Pulmonary artery endothelial cell (primary cell): Measurements from ENCODE around the gene CLEC4C. TPM values are rescaled to one million over a fixed set of nuclear protein-coding genes. Genes with fewer than 3 reads are reported as not detected.
"Not testable (repeated sequence)": the region's sequence is repeated elsewhere in the genome, so short reads cannot be mapped to it uniquely, and the experiment has no call there.

Experiments
- DNase-seq: peaks from one replicate; pipeline ENCODE4 v3.0.0-alpha.2; 2011; ENCODE audit warnings: low read depth, low spot score
- total RNA-seq: library from RNA; depleted of rRNA; stranded (reverse); fragments of >200 nt; gene quantifications from 2 replicates; pipeline ENCODE4 v1.2.3, GENCODE V29; 2014

Gene CLEC4C
- not detected in 2 replicates for total RNA-seq

DNA sequence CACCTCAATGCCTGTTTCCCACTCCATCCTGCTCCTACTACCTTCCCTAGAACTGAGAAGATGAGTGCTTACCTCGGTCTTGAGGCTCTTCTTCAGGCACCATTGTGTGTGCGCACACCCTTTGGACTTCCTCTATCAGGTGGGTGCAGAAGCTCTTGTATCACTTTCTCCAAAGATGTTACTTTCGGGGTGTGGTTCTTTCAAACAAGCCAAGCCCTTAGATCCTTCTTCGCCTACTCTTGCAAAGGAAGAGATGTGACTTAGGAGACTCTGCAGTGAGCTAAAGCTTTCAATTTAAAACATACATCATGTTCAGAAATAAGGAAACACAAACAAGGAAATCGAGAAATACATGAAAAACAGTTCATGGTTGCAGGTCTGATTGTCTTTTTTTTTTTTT, at the start of gene CLEC4C:
Gene CLEC4C, minus strand, starts transcription at position 130 of the 400 bp plus-strand sequence. Its CDS starts 27 bp downstream, at position 103.
- no peak for DNase-seq

DNA sequence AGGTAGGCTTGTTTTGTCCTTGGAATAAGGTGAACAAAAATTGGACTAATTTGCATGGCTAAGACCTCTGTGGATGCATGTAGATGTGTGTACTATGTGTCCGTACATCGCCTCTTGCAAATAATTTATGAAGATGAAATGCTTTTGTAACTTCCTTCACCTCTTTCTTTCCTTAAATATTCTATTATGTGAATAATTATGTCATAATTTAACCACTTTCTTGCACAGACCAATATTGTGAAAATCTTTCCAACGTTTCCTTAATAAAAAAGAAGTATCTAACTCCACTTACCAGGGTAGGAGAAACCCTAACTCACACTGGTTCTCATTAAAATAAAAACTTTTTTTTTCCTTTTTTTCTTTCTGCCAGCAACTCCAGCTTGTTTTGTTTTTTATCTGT, 46.0 kb upstream of the CLEC4C start:
- no peak for DNase-seq

- not testable (repeated sequence) for DNase-seq
These were observed 41.8 kb upstream of the CLEC4C start, which contains the start of gene NANOG for GRCh38 chr12:7788884-7789528. Gene NANOG, plus strand, starts transcription at chr12:7789402. Its CDS starts 213 bp downstream, at chr12:7789615.

GRCh38 chr12:7788294-7788660, 41.1 kb upstream of the CLEC4C start:
- DNase-seq: no peak

- DNase-seq: no peak
These were observed 40.6 kb upstream of the CLEC4C start for GRCh38 chr12:7787574-7788293.

DNA sequence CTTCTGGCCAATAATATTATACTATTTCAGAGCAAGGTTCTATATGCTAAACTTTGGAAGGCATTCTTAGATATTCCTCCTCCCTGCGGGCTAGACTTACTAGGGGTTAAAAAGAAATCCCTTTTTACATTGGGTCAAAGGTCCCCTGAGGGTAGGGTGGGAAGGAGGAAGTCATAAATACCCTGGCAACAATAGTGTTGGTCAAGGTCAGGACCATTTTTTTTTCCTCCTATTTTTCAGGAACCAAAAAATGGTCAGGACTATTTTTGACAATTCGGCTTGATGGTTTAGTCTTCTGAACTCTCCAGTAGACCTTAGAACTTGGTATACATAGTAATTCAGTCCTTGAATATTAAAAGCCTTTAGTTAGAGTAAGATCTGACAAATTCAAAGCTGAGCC, 37.5 kb upstream of the CLEC4C start:
- no peak for DNase-seq

- DNase-seq: not testable (repeated sequence)
These were observed 36.3 kb upstream of the CLEC4C start for GRCh38 chr12:7783433-7783832.

GRCh38 chr12:7782055-7782454, 34.9 kb upstream of the CLEC4C start:
- DNase-seq: no peak

DNA sequence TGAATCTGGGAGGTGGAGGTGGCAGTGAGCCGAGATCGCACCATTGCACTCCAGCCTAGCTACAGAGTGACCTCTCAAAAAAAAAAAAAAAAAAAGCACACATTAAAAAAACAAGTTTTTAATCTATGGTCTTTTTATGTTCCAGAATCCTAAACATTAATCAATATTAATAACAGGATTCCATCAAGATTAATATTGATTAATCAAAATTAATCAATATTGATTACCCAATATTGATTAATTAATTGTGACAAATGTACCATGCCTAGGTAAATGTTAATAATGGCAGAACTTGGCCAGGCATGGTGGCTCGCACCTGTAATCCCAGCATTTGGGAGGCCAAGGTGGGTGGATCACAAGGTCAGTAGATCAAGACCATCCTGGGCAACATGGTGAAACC, 34.1 kb upstream of the CLEC4C start:
- no peak for DNase-seq

GRCh38 chr12:7769999-7770398, 22.8 kb upstream of the CLEC4C start:
- DNase-seq: no peak

GRCh38 chr12:7758766-7759140, 11.6 kb upstream of the CLEC4C start:
- DNase-seq: no peak

DNA sequence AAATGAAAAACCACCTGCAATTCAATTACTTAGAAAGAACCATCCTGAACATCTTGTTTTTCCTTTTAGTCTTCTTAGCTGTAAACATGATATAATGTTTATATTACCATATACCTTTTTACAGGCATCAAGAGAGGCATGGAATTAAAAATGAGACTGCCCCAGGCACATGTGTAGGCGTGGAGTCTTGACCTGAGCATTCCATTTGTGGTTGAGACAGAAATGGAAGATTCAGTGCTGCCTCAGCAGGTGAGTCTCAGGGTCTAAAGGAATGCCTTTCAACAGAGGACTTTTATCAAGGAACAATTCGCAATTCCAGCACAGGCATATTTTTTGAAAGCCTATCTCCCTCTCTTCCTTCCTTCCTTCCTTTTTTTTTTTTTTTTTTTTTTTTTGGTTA, 9.8 kb upstream of the CLEC4C start:
- no peak for DNase-seq

GRCh38 chr12:7755668-7756067, 8.5 kb upstream of the CLEC4C start:
- DNase-seq: not testable (repeated sequence)

GRCh38 chr12:7751941-7752922, 5.1 kb upstream of the CLEC4C start:
- not testable (repeated sequence) for DNase-seq

- DNase-seq: no peak
These were observed 4.2 kb upstream of the CLEC4C start for GRCh38 chr12:7751394-7751793.

GRCh38 chr12:7750350-7750749, 3.2 kb upstream of the CLEC4C start:
- DNase-seq: no peak

- DNase-seq: no peak
These were observed 2.3 kb upstream of the CLEC4C start for GRCh38 chr12:7749442-7749841.

DNA sequence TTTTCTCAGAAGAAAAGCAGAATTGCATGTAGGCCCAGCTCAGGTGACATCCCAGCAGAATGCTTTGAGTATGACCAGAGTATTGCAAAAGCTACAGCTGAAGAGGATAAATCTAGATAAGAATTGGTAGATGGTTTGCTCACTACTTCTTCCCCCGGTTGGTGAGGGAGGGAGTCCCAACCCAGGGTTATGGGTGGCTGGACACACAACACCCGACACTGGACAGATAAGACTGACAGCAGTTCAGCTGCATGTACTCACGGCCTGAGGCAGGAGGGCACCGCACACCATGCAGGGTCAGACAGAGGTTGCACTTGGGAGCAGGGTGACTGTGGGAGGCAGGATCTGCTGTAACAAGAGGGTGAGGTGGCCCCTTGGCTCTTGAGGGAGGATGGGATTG, 1.7 kb upstream of the CLEC4C start:
- no peak for DNase-seq

GRCh38 chr12:7732993-7733392, 14.2 kb downstream of the CLEC4C start:
- DNase-seq: no peak

DNA sequence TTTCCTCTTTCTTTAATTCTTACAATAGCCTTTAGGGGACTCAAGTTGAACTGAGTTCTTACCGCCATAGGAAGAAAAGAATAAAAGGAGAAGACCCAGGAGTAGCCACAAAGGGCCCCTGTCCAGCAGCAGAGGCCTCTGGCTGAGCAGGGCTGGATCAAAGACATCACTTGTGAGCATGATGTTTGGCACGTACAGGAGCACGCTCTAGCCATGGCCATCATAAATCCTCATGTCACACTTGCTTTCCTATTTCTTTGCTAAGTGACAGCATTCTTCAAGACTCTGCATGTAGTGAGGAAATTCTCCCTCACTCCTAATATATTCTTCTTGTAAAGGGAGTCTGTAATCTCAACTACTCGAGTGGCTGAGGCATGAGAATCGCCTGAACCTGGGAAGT, 15.7 kb downstream of the CLEC4C start:
- no peak for DNase-seq

DNA sequence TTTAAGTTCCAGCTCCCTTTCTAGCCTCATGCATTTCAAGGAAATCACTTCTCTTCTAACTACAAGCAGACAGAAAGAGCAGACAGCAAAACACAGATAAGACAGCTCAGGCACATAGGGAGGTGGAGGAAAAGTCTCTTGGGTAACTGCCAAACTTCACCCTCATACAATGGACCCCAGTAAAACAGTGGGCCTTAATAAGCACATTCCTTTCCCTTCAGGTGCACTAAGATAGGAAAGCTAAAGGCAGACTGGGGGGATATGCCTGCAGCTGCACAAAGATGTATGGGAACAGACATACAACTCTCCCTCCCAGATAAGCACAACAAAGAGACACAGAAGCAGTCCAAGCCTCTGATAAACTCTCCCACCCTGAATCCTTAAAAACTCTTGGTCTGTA, 16.2 kb downstream of the CLEC4C start:
- DNase-seq: not testable (repeated sequence)

- DNase-seq: no peak
These were observed 17.4 kb downstream of the CLEC4C start for GRCh38 chr12:7729746-7730145.
